Mesenchymal stem cell (in vitro differentiated cells and primary cell): ENCODE data around the gene LRRC36.

Experiments used
- DNase-seq: peaks from one replicate; pipeline ENCODE4 v3.0.0-alpha.2; 2013
- H2AFZ ChIP-seq: one replicate; pipeline ENCODE4 v1.6.1; 2013; ENCODE audit warnings: low read depth, mild to moderate bottlenecking, control low read depth, inconsistent platforms, low read length, moderate library complexity
- H2AK5ac ChIP-seq: 2 replicates; pipeline ENCODE4 v1.6.1; 2013; ENCODE audit warnings: low read length, moderate library complexity, mild to moderate bottlenecking, inconsistent platforms; ENCODE audit not compliant: severe bottlenecking
- H2BK120ac ChIP-seq: one replicate; pipeline ENCODE4 v1.6.1; 2013; ENCODE audit warnings: low read depth, mild to moderate bottlenecking, inconsistent platforms, low read length, moderate library complexity
- H2BK12ac ChIP-seq, 2 experiments: one replicate each; pipeline ENCODE4 v1.6.1; 2013; ENCODE audit warnings: inconsistent platforms in 2 of 2, low read length in 2 of 2, mild to moderate bottlenecking in 2 of 2, moderate library complexity in 2 of 2, control low read depth in 1 of 2
- H2BK15ac ChIP-seq: one replicate; pipeline ENCODE4 v1.6.1; 2013; ENCODE audit warnings: mild to moderate bottlenecking, low read depth, inconsistent platforms; ENCODE audit not compliant: poor library complexity, severe bottlenecking
- H2BK5ac ChIP-seq: 2 replicates; pipeline ENCODE4 v1.6.1; 2013; ENCODE audit warnings: low read depth, mild to moderate bottlenecking, low read length, control low read depth, inconsistent platforms; ENCODE audit not compliant: poor library complexity, severe bottlenecking
- H3K14ac ChIP-seq, 2 experiments: one replicate each; pipeline ENCODE4 v1.6.1; 2013; ENCODE audit warnings: inconsistent platforms in 2 of 2, low read length in 2 of 2, control low read depth in 1 of 2, mild to moderate bottlenecking in 1 of 2, moderate library complexity in 1 of 2
- H3K18ac ChIP-seq, 2 experiments: one replicate each; pipeline ENCODE4 v1.6.1; 2013; ENCODE audit warnings: inconsistent platforms in 2 of 2, low read length in 2 of 2, control low read depth in 1 of 2, low read depth in 1 of 2, mild to moderate bottlenecking in 1 of 2
- H3K23ac ChIP-seq, 2 experiments: one replicate each; pipeline ENCODE4 v1.6.1; 2013; ENCODE audit warnings: inconsistent platforms in 2 of 2, low read length in 2 of 2, mild to moderate bottlenecking in 2 of 2, moderate library complexity in 2 of 2, control low read depth in 1 of 2
- H3K27ac ChIP-seq: 2 replicates; pipeline ENCODE4 v1.5.1; 2013; ENCODE audit warnings: mild to moderate bottlenecking, moderate library complexity, low read length, control low read depth, inconsistent platforms; ENCODE audit not compliant: poor library complexity, severe bottlenecking
- H3K27me3 ChIP-seq, 2 experiments: 2 replicates each; pipeline versions ENCODE4 v1.6.1 to v1.7.0; 2013; ENCODE audit warnings: low read length in 2 of 2, mild to moderate bottlenecking in 2 of 2, moderate library complexity in 2 of 2, control low read depth in 1 of 2, inconsistent platforms in 1 of 2; ENCODE audit not compliant: control insufficient read depth in 1 of 2, insufficient read depth in 1 of 2
- H3K36me3 ChIP-seq, 2 experiments: 2 replicates each; pipeline versions ENCODE4 v1.6.1 to v1.7.0; 2013; ENCODE audit warnings: low read length in 2 of 2, control low read depth in 1 of 2, inconsistent platforms in 1 of 2, low read depth in 1 of 2, mild to moderate bottlenecking in 1 of 2; ENCODE audit not compliant: insufficient read depth in 2 of 2, control insufficient read depth in 1 of 2
- H3K4ac ChIP-seq, 2 experiments: one replicate each; pipeline ENCODE4 v1.6.1; 2013; ENCODE audit warnings: inconsistent platforms in 2 of 2, low read length in 2 of 2, mild to moderate bottlenecking in 2 of 2, moderate library complexity in 2 of 2, control low read depth in 1 of 2, low read depth in 1 of 2
- H3K4me1 ChIP-seq: 2 replicates; pipeline ENCODE4 v1.6.1; 2013; ENCODE audit warnings: low read depth, low read length, control low read depth; ENCODE audit not compliant: control insufficient read depth, insufficient read depth
- H3K4me2 ChIP-seq: 2 replicates; pipeline ENCODE4 v1.6.1; 2013; ENCODE audit warnings: low read length, mild to moderate bottlenecking, inconsistent platforms; ENCODE audit not compliant: poor library complexity, severe bottlenecking
- H3K4me3 ChIP-seq, 2 experiments: 2 replicates each; pipeline versions ENCODE4 v1.5.1 to v1.7.0; 2013; ENCODE audit warnings: low read length in 2 of 2, mild to moderate bottlenecking in 2 of 2, control low read depth in 1 of 2, low read depth in 1 of 2; ENCODE audit not compliant: insufficient read depth in 1 of 2
- H3K79me1 ChIP-seq: replicated peaks from 2 replicates; pipeline ENCODE4 v1.6.1; 2013; ENCODE audit warnings: mild to moderate bottlenecking, control low read depth, low read length, inconsistent platforms; ENCODE audit not compliant: poor library complexity, severe bottlenecking
- H3K9ac ChIP-seq: 2 replicates; pipeline ENCODE4 v1.7.0; 2013; ENCODE audit warnings: mild to moderate bottlenecking, low read length, moderate library complexity
- H3K9me3 ChIP-seq: 2 replicates; pipeline ENCODE4 v1.7.0; 2013; ENCODE audit warnings: mild to moderate bottlenecking, low read length; ENCODE audit not compliant: control insufficient read depth
- H4K8ac ChIP-seq: one replicate; pipeline ENCODE4 v1.6.1; 2013; ENCODE audit warnings: inconsistent platforms, mild to moderate bottlenecking, low read length, moderate library complexity
- H4K91ac ChIP-seq: one replicate; pipeline ENCODE4 v1.6.1; 2013; ENCODE audit warnings: mild to moderate bottlenecking, low read length, inconsistent platforms
- WGBS: methylation state at CpG from one replicate; pipeline ENCODE4 v1.1.7; 2013; ENCODE audit warnings: mixed read lengths; 5-methylcytosine and 5-hydroxymethylcytosine counted together

The LRRC36 gene

GRCh38 chr16:67287960-67288359 lies 38.7 kb upstream of the LRRC36 start:
- Histone ChIP-seq H3K4me1 (peaks cover 22% of the 10 kb centered on the region), H3K4me3 (no peak overlapping the region), H3K27ac (no peak overlapping the region), H2AK5ac (no peak overlapping the region), H3K9ac (no peak overlapping the region), H3K23ac (no peak overlapping the region), H3K18ac (no peak overlapping the region), H3K79me1 (no peaks in the 10 kb centered on the region), H3K14ac (no peak overlapping the region), H2AFZ (no peak overlapping the region), H3K27me3 (peaks cover 0 to 8% of the 10 kb centered on the region in 2 experiments), H2BK5ac (no peak overlapping the region), H2BK15ac (no peak overlapping the region), H4K91ac (peak overlapping the region; percentile 54), H2BK120ac (no peak overlapping the region), H3K4me2 (no peak overlapping the region), H2BK12ac (no peak overlapping the region), H3K4ac (no peak overlapping the region), H4K8ac (no peak overlapping the region), H3K9me3 (no peaks in the 10 kb centered on the region), H3K36me3 (peaks cover 22 to 90% of the 10 kb centered on the region in 2 experiments)
- no peak for DNase-seq
- WGBS, result 97% methylated on average over 14 of the region's 14 CpGs

GRCh38 chr16:67291461-67291860 lies 35.2 kb upstream of the LRRC36 start:
- H4K8ac ChIP-seq, result no peak overlapping the region
- H3K4me3 ChIP-seq, result no peak overlapping the region
- no peak overlapping the region for H3K27ac ChIP-seq
- no peak overlapping the region for H2BK120ac ChIP-seq
- H3K4me1 ChIP-seq, result peaks cover 5% of the 10 kb centered on the region
- no peak overlapping the region for H3K9ac ChIP-seq
- H3K14ac ChIP-seq, result no peak overlapping the region
- no peak overlapping the region for H2AK5ac ChIP-seq
- no peak overlapping the region for H2BK15ac ChIP-seq
- no peak for DNase-seq
- no peak overlapping the region for H2BK12ac ChIP-seq
- peaks cover 0 to 33% of the 10 kb centered on the region in 2 experiments for H3K27me3 ChIP-seq
- H2BK5ac ChIP-seq, result no peak overlapping the region
- H3K18ac ChIP-seq, result no peak overlapping the region
- no peak overlapping the region for H2AFZ ChIP-seq
- H3K4ac ChIP-seq, result no peak overlapping the region
- 87% methylated on average over 7 of the region's 7 CpGs for WGBS
- H3K23ac ChIP-seq, result no peak overlapping the region
- H4K91ac ChIP-seq, result no peak overlapping the region
- H3K4me2 ChIP-seq, result no peak overlapping the region
- no peaks in the 10 kb centered on the region for H3K79me1 ChIP-seq
- peaks cover 11 to 57% of the 10 kb centered on the region in 2 experiments for H3K36me3 ChIP-seq
- no peaks in the 10 kb centered on the region for H3K9me3 ChIP-seq

- H3K18ac ChIP-seq, result no peak overlapping the region
- no peak overlapping the region for H2AK5ac ChIP-seq
- H3K14ac ChIP-seq, result no peak overlapping the region
- DNase-seq, result no peak
- H3K27me3 ChIP-seq, result peaks cover 0 to 45% of the 10 kb centered on the region in 2 experiments
- 92% methylated on average over 3 of the region's 4 CpGs for WGBS
- H3K9me3 ChIP-seq, result no peaks in the 10 kb centered on the region
- H2BK12ac ChIP-seq, result no peak overlapping the region
- H4K91ac ChIP-seq, result no peak overlapping the region
- no peak overlapping the region for H2BK15ac ChIP-seq
- no peak overlapping the region for H4K8ac ChIP-seq
- no peak overlapping the region for H3K9ac ChIP-seq
- no peak overlapping the region for H3K27ac ChIP-seq
- peaks cover 0 to 29% of the 10 kb centered on the region in 2 experiments for H3K36me3 ChIP-seq
- peaks cover 2% of the 10 kb centered on the region for H3K4me1 ChIP-seq
- H3K4me3 ChIP-seq, result no peak overlapping the region
- no peak overlapping the region for H3K4me2 ChIP-seq
- H2BK120ac ChIP-seq, result no peak overlapping the region
- no peaks in the 10 kb centered on the region for H3K79me1 ChIP-seq
- no peak overlapping the region for H2AFZ ChIP-seq
- no peak overlapping the region for H3K4ac ChIP-seq
- no peak overlapping the region for H2BK5ac ChIP-seq
- peak overlapping the region in 1 of 2 experiments; percentile 29 for H3K23ac ChIP-seq
Observed at GRCh38 chr16:67294171-67294757, 32.4 kb upstream of the LRRC36 start.

- H2BK15ac ChIP-seq, result no peak overlapping the region
- WGBS, result 82% methylated on average over 7 of the region's 7 CpGs
Observed at GRCh38 chr16:67294938-67295361, 31.7 kb upstream of the LRRC36 start.

More at GRCh38 chr16:67294938-67295361, 31.7 kb upstream of the LRRC36 start:
- H3K36me3 ChIP-seq, result peaks cover 0 to 23% of the 10 kb centered on the region in 2 experiments
- H3K23ac ChIP-seq, result no peak overlapping the region
- no peaks in the 10 kb centered on the region for H3K79me1 ChIP-seq
- H3K14ac ChIP-seq, result no peak overlapping the region
- no peak overlapping the region for H3K9ac ChIP-seq
- H3K18ac ChIP-seq, result peak overlapping the region in 1 of 2 experiments; percentile 37
- H4K91ac ChIP-seq, result no peak overlapping the region
- peak overlapping the region in 1 of 2 experiments; percentile 2 for H2BK12ac ChIP-seq
- H2AK5ac ChIP-seq, result no peak overlapping the region
- DNase-seq, result peak; percentile 37
- no peak overlapping the region for H3K4ac ChIP-seq
- no peak overlapping the region for H3K4me2 ChIP-seq
- H2BK5ac ChIP-seq, result no peak overlapping the region
- H3K9me3 ChIP-seq, result no peaks in the 10 kb centered on the region
- H2BK120ac ChIP-seq, result no peak overlapping the region
- H4K8ac ChIP-seq, result no peak overlapping the region
- H3K27me3 ChIP-seq, result peaks cover 0 to 48% of the 10 kb centered on the region in 2 experiments
- no peak overlapping the region for H3K4me3 ChIP-seq
- no peak overlapping the region for H2AFZ ChIP-seq
- H3K4me1 ChIP-seq, result peaks cover 2% of the 10 kb centered on the region
- no peak overlapping the region for H3K27ac ChIP-seq
